HEK293 (cell line): ENCODE results near the gene EML6.

ENCODE experiments used
- CTCF ChIA-PET: fragments of 350-600 bp; formaldehyde crosslinking; extraction: SDS; loops from one replicate; lab custom pipeline; 2021; ENCODE audit warnings: antibody characterized with exemption; lab: Yijun Ruan, JAX
- POLR2A ChIA-PET: fragments of 300-600 bp; formaldehyde crosslinking; extraction: SDS; loops from one replicate; lab custom pipeline; 2020; ENCODE audit warnings: antibody characterized with exemption, inconsistent platforms; lab: Yijun Ruan, JAX
- H3K27ac ChIP-seq: fragments of 200-500 bp; sonication (Bioruptor generic); 2 replicates; pipeline ENCODE4 v1.5.1; 2014; ENCODE audit warnings: low read depth, low read length, control low read depth, inconsistent platforms; ENCODE audit errors: extremely low read depth
- H3K36me3 ChIP-seq, 2 experiments: fragments of 200-500 bp in 1 of 2; sonication (Bioruptor generic) in 1 of 2; 1 replicate in 1 of 2; 2 replicates in 1 of 2; pipeline ENCODE4 v1.5.1; 2014 to 2017; ENCODE audit warnings: inconsistent platforms in 2 of 2, low read length in 2 of 2; ENCODE audit not compliant: control insufficient read depth in 2 of 2, insufficient read depth in 1 of 2
- H3K4me1 ChIP-seq: fragments of 200-500 bp; sonication (Bioruptor generic); 2 replicates; pipeline ENCODE4 v1.5.1; 2014; ENCODE audit warnings: mild to moderate bottlenecking, low read length, inconsistent platforms; ENCODE audit not compliant: control insufficient read depth, insufficient read depth
- H3K4me3 ChIP-seq: 2 replicates; pipeline ENCODE4 v1.5.1; 2011; ENCODE audit warnings: low read depth, mild to moderate bottlenecking, control low read depth, low read length, moderate library complexity
- H3K9me3 ChIP-seq: fragments of 200-500 bp; sonication (Bioruptor generic); 2 replicates; pipeline ENCODE4 v1.5.1; 2014; ENCODE audit warnings: low read depth, low read length, inconsistent platforms; ENCODE audit not compliant: control insufficient read depth, insufficient read depth
- EGR2 ChIP-seq: fragments of 450-650 bp; formaldehyde crosslinking; IDR thresholded peaks from 2 replicates; pipeline ENCODE4 v1.5.1; 2016; ENCODE audit warnings: low read depth, missing biosample characterization, missing genetic modification characterization
- KLF7 ChIP-seq: fragments of 450-650 bp; formaldehyde crosslinking; IDR thresholded peaks from 2 replicates; pipeline ENCODE4 v1.5.1; 2016; ENCODE audit warnings: missing biosample characterization, missing genetic modification characterization, borderline replicate concordance
- SCRT1 ChIP-seq: fragments of 450-650 bp; formaldehyde crosslinking; IDR thresholded peaks from 2 replicates; pipeline ENCODE4 v1.5.1; 2016; ENCODE audit warnings: missing biosample characterization, missing genetic modification characterization, borderline replicate concordance
- SETDB1 ChIP-seq: IDR thresholded peaks from one replicate; pipeline ENCODE4 v1.6.1; 2017; ENCODE audit warnings: mild to moderate bottlenecking, low read length, moderate library complexity, mixed read lengths; ENCODE audit not compliant: insufficient read length
- ZBTB17 ChIP-seq: fragments of 450-650 bp; formaldehyde crosslinking; IDR thresholded peaks from 2 replicates; pipeline ENCODE4 v1.5.1; 2016; ENCODE audit warnings: missing biosample characterization, missing genetic modification characterization
- ZBTB48 ChIP-seq: fragments of 450-650 bp; formaldehyde crosslinking; IDR thresholded peaks from 2 replicates; pipeline ENCODE4 v1.5.1; 2016; ENCODE audit warnings: missing biosample characterization, missing genetic modification characterization
- ZNF133 ChIP-seq: fragments of 450-650 bp; formaldehyde crosslinking; IDR thresholded peaks from 2 replicates; pipeline ENCODE4 v1.5.1; 2016; ENCODE audit warnings: missing biosample characterization, missing genetic modification characterization
- ZNF280C ChIP-seq: fragments of 450-650 bp; formaldehyde crosslinking; IDR thresholded peaks from 2 replicates; pipeline ENCODE4 v1.5.1; 2016; ENCODE audit warnings: missing biosample characterization, missing genetic modification characterization
- ZNF302 ChIP-seq: fragments of 450-650 bp; formaldehyde crosslinking; IDR thresholded peaks from 2 replicates; pipeline ENCODE4 v1.5.1; 2016; ENCODE audit warnings: missing biosample characterization, missing genetic modification characterization, low read depth
- ZNF311 ChIP-seq: fragments of 450-650 bp; formaldehyde crosslinking; IDR thresholded peaks from 2 replicates; pipeline ENCODE4 v1.5.1; 2017; ENCODE audit warnings: missing biosample characterization, missing genetic modification characterization, borderline replicate concordance
- ZNF350 ChIP-seq: fragments of 450-650 bp; formaldehyde crosslinking; IDR thresholded peaks from 2 replicates; pipeline ENCODE4 v1.5.0; 2017; ENCODE audit warnings: missing biosample characterization, mild to moderate bottlenecking, missing genetic modification characterization
- ZNF366 ChIP-seq: fragments of 450-650 bp; formaldehyde crosslinking; conservative IDR thresholded peaks from 2 replicates; pipeline ENCODE4 v1.5.1; 2016; ENCODE audit warnings: missing biosample characterization, missing genetic modification characterization
- ZNF513 ChIP-seq: fragments of 450-650 bp; IDR thresholded peaks from 2 replicates; pipeline ENCODE4 v1.5.1; 2018; ENCODE audit warnings: missing biosample characterization, missing genetic modification characterization
- ZNF530 ChIP-seq: fragments of 450-650 bp; formaldehyde crosslinking; IDR thresholded peaks from 2 replicates; pipeline ENCODE4 v1.5.1; 2016; ENCODE audit warnings: low read depth, missing biosample characterization, missing genetic modification characterization
- ZNF549 ChIP-seq: fragments of 450-650 bp; IDR thresholded peaks from 2 replicates; pipeline ENCODE4 v1.5.1; 2018; ENCODE audit warnings: missing biosample characterization, missing genetic modification characterization, mild to moderate bottlenecking, inconsistent platforms, moderate library complexity
- ZNF830 ChIP-seq: fragments of 450-650 bp; IDR thresholded peaks from 2 replicates; pipeline ENCODE4 v1.5.0; 2018; ENCODE audit warnings: missing biosample characterization, missing genetic modification characterization, low read depth, mild to moderate bottlenecking, moderate library complexity
- TF ChIP-seq, protein P1 (sequence below): fragments of 450-650 bp; formaldehyde crosslinking; IDR thresholded peaks from 2 replicates; pipeline ENCODE4 v1.5.1; 2017; ENCODE audit warnings: missing biosample characterization, mild to moderate bottlenecking, missing genetic modification characterization, moderate library complexity

Gene EML6

GRCh38 chr2:54885891-54886290, 162.4 kb downstream of the EML6 start:
- POLR2A ChIA-PET = no interaction called here
- H3K4me3 ChIP-seq = no peak overlapping the region
- TF ChIP-seq SETDB1 (no peak), ZNF302 (tag by site-specific recombination) (no peak), ZNF133 (tag by site-specific recombination) (no peak), ZNF350 (no peak), KLF7 (tag by site-specific recombination) (no peak)
- TF ChIP-seq, all 188 proteins: peak for 0
- H3K36me3 ChIP-seq = no peaks in the 10 kb centered on the region; a peak in 1 of 3 replicates
- H3K4me1 ChIP-seq = no peaks in the 10 kb centered on the region
- CTCF ChIA-PET = no interaction called here
- no peaks in the 10 kb centered on the region for H3K9me3 ChIP-seq
- H3K27ac ChIP-seq = no peak overlapping the region

GRCh38 chr2:54887850-54888545, 164.5 kb downstream of the EML6 start:
- CTCF ChIA-PET = interaction anchor here (0.6 to 1.9 kb wide), 4 partner anchors 12 to 203 kb away, joined by 3 to 4 read pairs (median 3); no protein-coding TSS in a partner anchor

More at GRCh38 chr2:54887850-54888545, 164.5 kb downstream of the EML6 start:
- no peaks in the 10 kb centered on the region for H3K9me3 ChIP-seq
- H3K27ac ChIP-seq = no peak overlapping the region
- no peaks in the 10 kb centered on the region for H3K36me3 ChIP-seq
- H3K4me3 ChIP-seq = no peak overlapping the region
- no peak for TF ChIP-seq EGR2 (tag by site-specific recombination)
- TF ChIP-seq ZNF513 (tag by site-specific recombination) = no peak
- TF ChIP-seq SCRT1 = no peak
- TF ChIP-seq ZBTB48 (tag by site-specific recombination) = no peak
- TF ChIP-seq ZNF311 (tag by site-specific recombination) = no peak
- no peak for TF ChIP-seq ZNF530 (tag by site-specific recombination)
- TF ChIP-seq, protein P1, sequence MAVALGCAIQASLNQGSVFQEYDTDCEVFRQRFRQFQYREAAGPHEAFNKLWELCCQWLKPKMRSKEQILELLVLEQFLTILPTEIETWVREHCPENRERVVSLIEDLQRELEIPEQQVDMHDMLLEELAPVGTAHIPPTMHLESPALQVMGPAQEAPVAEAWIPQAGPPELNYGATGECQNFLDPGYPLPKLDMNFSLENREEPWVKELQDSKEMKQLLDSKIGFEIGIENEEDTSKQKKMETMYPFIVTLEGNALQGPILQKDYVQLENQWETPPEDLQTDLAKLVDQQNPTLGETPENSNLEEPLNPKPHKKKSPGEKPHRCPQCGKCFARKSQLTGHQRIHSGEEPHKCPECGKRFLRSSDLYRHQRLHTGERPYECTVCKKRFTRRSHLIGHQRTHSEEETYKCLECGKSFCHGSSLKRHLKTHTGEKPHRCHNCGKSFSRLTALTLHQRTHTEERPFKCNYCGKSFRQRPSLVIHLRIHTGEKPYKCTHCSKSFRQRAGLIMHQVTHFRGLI (tag by site-specific recombination) = no peak
- no peak for TF ChIP-seq ZBTB17 (tag by site-specific recombination)
- TF ChIP-seq ZNF280C (tag by site-specific recombination) = no peak
- TF ChIP-seq ZNF830 (tag by site-specific recombination) = no peak
- TF ChIP-seq ZNF366 = no peak
- TF ChIP-seq ZNF549 (tag by site-specific recombination) = no peak
- no peaks in the 10 kb centered on the region for H3K4me1 ChIP-seq
- POLR2A ChIA-PET = no interaction called here
